IMR-90 (cell line): Measurements from ENCODE around the gene TULP3. TPM values are rescaled to one million over a fixed set of nuclear protein-coding genes. Genes with fewer than 3 reads are reported as not detected.

Experiments used
- ATAC-seq: fragments of 200-7000 bp; cut with Tn5 transposase; 2 replicates; pipeline ENCODE4 v1.9.1; 2020; ENCODE audit warnings: low read depth, mild to moderate bottlenecking, moderate library complexity
- BruUV-seq: library from RNA; stranded (reverse); fragments of 400-500 nt; replicated peaks from 2 replicates; lab custom pipeline; 2021; lab: Mats Ljungman, UMichigan
- CTCF ChIA-PET: fragments of 300-600 bp; formaldehyde crosslinking; extraction: SDS; loops from one replicate; lab custom pipeline; 2021; ENCODE audit warnings: antibody characterized with exemption; lab: Yijun Ruan, JAX
- POLR2A ChIA-PET: fragments of 300-600 bp; sonication (Branson Sonifier 250); formaldehyde crosslinking; loops from one replicate; lab custom pipeline; 2022; ENCODE audit warnings: antibody characterized with exemption; ENCODE audit not compliant: unreplicated experiment; lab: Charles Lee
- DNase-seq: peaks from one replicate; pipeline ENCODE4 v3.0.0; 2013
- H2AFZ ChIP-seq: replicated peaks from 2 replicates; pipeline ENCODE3; 2013; ENCODE audit warnings: low read length, mild to moderate bottlenecking; ENCODE audit not compliant: poor library complexity
- H2AK5ac ChIP-seq: 2 replicates; pipeline ENCODE4 v1.6.1; 2013; ENCODE audit warnings: low read depth, low read length, inconsistent platforms
- H2AK9ac ChIP-seq: replicated peaks from 2 replicates; pipeline ENCODE3; 2013; ENCODE audit warnings: mild to moderate bottlenecking, low read depth, low read length, moderate library complexity; ENCODE audit not compliant: poor library complexity
- H2BK120ac ChIP-seq: 2 replicates; pipeline ENCODE4 v1.6.1; 2013; ENCODE audit warnings: low read depth, low read length, inconsistent platforms
- H2BK15ac ChIP-seq: 3 replicates; pipeline ENCODE4 v1.6.1; 2013; ENCODE audit warnings: low read depth, low read length, inconsistent platforms
- H2BK20ac ChIP-seq: 2 replicates; pipeline ENCODE4 v1.6.1; 2013; ENCODE audit warnings: low read depth, mild to moderate bottlenecking, inconsistent platforms, low read length, moderate library complexity
- H2BK5ac ChIP-seq: 2 replicates; pipeline ENCODE4 v1.6.1; 2013; ENCODE audit warnings: mild to moderate bottlenecking, low read depth, low read length, inconsistent platforms; ENCODE audit not compliant: poor library complexity, severe bottlenecking
- H3K14ac ChIP-seq: replicated peaks from 2 replicates; pipeline ENCODE4 v1.6.1; 2013; ENCODE audit warnings: low read depth, low read length, inconsistent platforms
- H3K18ac ChIP-seq: 2 replicates; pipeline ENCODE4 v1.6.1; 2013; ENCODE audit warnings: low read depth, low read length, control low read depth
- H3K23ac ChIP-seq: 2 replicates; pipeline ENCODE4 v1.6.1; 2013; ENCODE audit warnings: low read depth, low read length, inconsistent platforms
- H3K27ac ChIP-seq: 2 replicates; pipeline ENCODE4 v1.5.1; 2013; ENCODE audit warnings: mild to moderate bottlenecking, control low read depth, low read length; ENCODE audit not compliant: insufficient read depth
- H3K27me3 ChIP-seq: 2 replicates; pipeline ENCODE4 v1.6.1; 2013; ENCODE audit warnings: low read length; ENCODE audit not compliant: control insufficient read depth, insufficient read depth
- H3K36me3 ChIP-seq: 2 replicates; pipeline ENCODE4 v1.6.1; 2013; ENCODE audit warnings: low read length, mixed read lengths; ENCODE audit not compliant: control insufficient read depth, insufficient read depth
- H3K4ac ChIP-seq: 2 replicates; pipeline ENCODE4 v1.6.1; 2013; ENCODE audit warnings: low read depth, low read length, inconsistent platforms
- H3K4me1 ChIP-seq: 2 replicates; pipeline ENCODE4 v1.6.1; 2013; ENCODE audit warnings: low read length, mixed read lengths; ENCODE audit not compliant: control insufficient read depth, insufficient read depth
- H3K4me2 ChIP-seq: 2 replicates; pipeline ENCODE4 v1.6.1; 2013; ENCODE audit warnings: low read depth, mild to moderate bottlenecking, control low read depth, low read length, moderate library complexity
- H3K4me3 ChIP-seq: 2 replicates; pipeline ENCODE4 v1.5.1; 2013; ENCODE audit warnings: low read depth, mild to moderate bottlenecking, control low read depth, low read length, moderate library complexity; ENCODE audit not compliant: insufficient read depth
- H3K56ac ChIP-seq: 2 replicates; pipeline ENCODE4 v1.6.1; 2013; ENCODE audit warnings: low read length, inconsistent platforms; ENCODE audit not compliant: insufficient read depth; ENCODE audit errors: extremely low read depth
- H3K79me1 ChIP-seq, 2 experiments: 2 replicates each; pipeline ENCODE4 v1.6.1; 2013; ENCODE audit warnings: low read length in 2 of 2, inconsistent platforms in 1 of 2, low read depth in 1 of 2
- H3K9ac ChIP-seq: 2 replicates; pipeline ENCODE4 v1.6.1; 2013; ENCODE audit warnings: low read depth, low read length, control low read depth
- H3K9me1 ChIP-seq: 2 replicates; pipeline ENCODE4 v1.6.1; 2013; ENCODE audit warnings: low read length, inconsistent platforms; ENCODE audit not compliant: insufficient read depth
- H3K9me3 ChIP-seq: 2 replicates; pipeline ENCODE4 v1.6.1; 2013; ENCODE audit warnings: low read length; ENCODE audit not compliant: control insufficient read depth, insufficient read depth
- H4K20me1 ChIP-seq: 2 replicates; pipeline ENCODE4 v1.6.1; 2013; ENCODE audit warnings: low read length, inconsistent platforms; ENCODE audit not compliant: insufficient read depth
- H4K5ac ChIP-seq: 2 replicates; pipeline ENCODE4 v1.6.1; 2013; ENCODE audit warnings: mild to moderate bottlenecking, low read depth, low read length, control low read depth
- H4K8ac ChIP-seq, 2 experiments: 2 replicates each; pipeline ENCODE4 v1.6.1; 2013; ENCODE audit warnings: low read depth in 2 of 2, low read length in 2 of 2, control low read depth in 1 of 2, inconsistent platforms in 1 of 2
- H4K91ac ChIP-seq: 2 replicates; pipeline ENCODE4 v1.6.1; 2013; ENCODE audit warnings: low read depth, low read length, inconsistent platforms; ENCODE audit not compliant: insufficient read depth
- BHLHE40 ChIP-seq: fragments of 150-350 bp; IDR thresholded peaks from 2 replicates; pipeline ENCODE4 v1.6.1; 2016; ENCODE audit warnings: mild to moderate bottlenecking, low read depth, low read length
- CEBPB ChIP-seq: IDR thresholded peaks from 2 replicates; pipeline ENCODE4 v1.6.1; 2012; ENCODE audit warnings: low read depth, low read length, improper control_type of control experiment
- CHD1 ChIP-seq: IDR thresholded peaks from 2 replicates; pipeline ENCODE4 v1.6.1; 2012; ENCODE audit warnings: low read depth, low read length, improper control_type of control experiment
- ELK1 ChIP-seq: fragments of 150-350 bp; IDR thresholded peaks from 2 replicates; pipeline ENCODE4 v1.6.1; 2016; ENCODE audit warnings: low read depth, mild to moderate bottlenecking, low read length, moderate library complexity, borderline replicate concordance
- FOS ChIP-seq: fragments of 150-350 bp; IDR thresholded peaks from 2 replicates; pipeline ENCODE4 v1.6.1; 2016; ENCODE audit warnings: low read depth, low read length
- MAFK ChIP-seq: IDR thresholded peaks from 2 replicates; pipeline ENCODE4 v1.6.1; 2012; ENCODE audit warnings: low read depth, low read length, improper control_type of control experiment
- MAZ ChIP-seq: IDR thresholded peaks from 2 replicates; pipeline ENCODE4 v1.6.1; 2012; ENCODE audit warnings: low read depth, mild to moderate bottlenecking, low read length, improper control_type of control experiment, moderate library complexity, borderline replicate concordance
- MXI1 ChIP-seq: IDR thresholded peaks from 2 replicates; pipeline ENCODE4 v1.6.1; 2012; ENCODE audit warnings: low read depth, mild to moderate bottlenecking, low read length, moderate library complexity, borderline replicate concordance
- NFE2L2 ChIP-seq: fragments of 150-350 bp; IDR thresholded peaks from 2 replicates; pipeline ENCODE4 v1.6.1; 2016; ENCODE audit warnings: low read depth, mild to moderate bottlenecking, low read length
- POLR2A ChIP-seq: IDR thresholded peaks from 2 replicates; pipeline ENCODE4 v1.6.1; 2012; ENCODE audit warnings: mild to moderate bottlenecking, low read depth, low read length
- RAD21 ChIP-seq: IDR thresholded peaks from 2 replicates; pipeline ENCODE4 v1.6.1; 2012; ENCODE audit warnings: low read length, improper control_type of control experiment
- RCOR1 ChIP-seq: IDR thresholded peaks from 2 replicates; pipeline ENCODE4 v1.6.1; 2012; ENCODE audit warnings: mild to moderate bottlenecking, low read length, improper control_type of control experiment; ENCODE audit not compliant: insufficient replicate concordance
- RFX5 ChIP-seq: IDR thresholded peaks from 2 replicates; pipeline ENCODE4 v1.8.0; 2012; ENCODE audit warnings: low read depth, mild to moderate bottlenecking, low read length, moderate library complexity
- SMC3 ChIP-seq: fragments of 150-350 bp; IDR thresholded peaks from 2 replicates; pipeline ENCODE4 v1.6.1; 2016; ENCODE audit warnings: low read depth, mild to moderate bottlenecking, antibody characterized with exemption, low read length, moderate library complexity
- USF2 ChIP-seq: fragments of 150-350 bp; IDR thresholded peaks from 2 replicates; pipeline ENCODE4 v1.6.1; 2017; ENCODE audit warnings: mild to moderate bottlenecking, antibody characterized with exemption, low read length, low read depth
- WGBS, 2 experiments: methylation state at CpG; one replicate each; pipeline versions ENCODE4 v1.1.5 to v1.1.7; 2013; ENCODE audit warnings: missing lambda C conversion rate in 2 of 2; ENCODE audit not compliant: insufficient read length in 1 of 2; ENCODE audit errors: extremely low coverage in 2 of 2; 5-methylcytosine and 5-hydroxymethylcytosine counted together
- dilution Hi-C: fragments of 300-500 bp; cut with HindIII; formaldehyde crosslinking; loops from one replicate; pipeline ENCODE4 v1.14.3; 2018; ENCODE audit warnings: low sequenced_read_pairs; ENCODE audit not compliant: unreplicated experiment
- in situ Hi-C: fragments of 300-500 bp; cut with MboI; formaldehyde crosslinking; loops from 3 replicates; pipeline ENCODE4 v1.14.3; 2019; ENCODE audit warnings: low sequenced_read_pairs, inconsistent platforms, mixed read lengths
- intact Hi-C: fragments of 100-400 bp; cut with micrococcal nuclease; formaldehyde crosslinking; loops from 2 replicates; pipeline ENCODE4 v1.10.0; 2022
- polyA plus RNA-seq, 3 experiments: library from polyadenylated mRNA; depleted of rRNA; stranded (reverse); fragments of >200 nt; gene quantifications; 2 replicates each; pipeline ENCODE4 v1.2.3, GENCODE V29; 2012; ENCODE audit warnings: low replicate concordance in 1 of 3
- total RNA-seq: library from RNA; depleted of rRNA; stranded (reverse); fragments of >200 nt; gene quantifications from 2 replicates; pipeline ENCODE4 v1.2.3, GENCODE V29; 2012
- TF ChIP-seq, protein P1 (sequence below): conservative IDR thresholded peaks from 2 replicates; pipeline ENCODE4 v1.5.1; 2012; ENCODE audit warnings: mild to moderate bottlenecking, low read depth, low read length, improper control_type of control experiment

TULP3 gene
- total and polyA plus RNA-seq, 2 of the 4 experiments (the other 2 are of a cell fraction) = 35.2 to 35.5 TPM

GRCh38 chr12:2904260-2904659 lies 13.6 kb downstream of the TULP3 start:
- TF ChIP-seq USF2 (no peak), BHLHE40 (no peak), CHD1 (no peak), MAFK (no peak), MAZ (no peak), MXI1 (no peak), CEBPB (no peak), RFX5 (no peak), ELK1 (no peak), RAD21 (no peak), FOS (no peak), POLR2A (no peak), SMC3 (no peak), NFE2L2 (no peak), RCOR1 (no peak)
- TF ChIP-seq, protein P1, sequence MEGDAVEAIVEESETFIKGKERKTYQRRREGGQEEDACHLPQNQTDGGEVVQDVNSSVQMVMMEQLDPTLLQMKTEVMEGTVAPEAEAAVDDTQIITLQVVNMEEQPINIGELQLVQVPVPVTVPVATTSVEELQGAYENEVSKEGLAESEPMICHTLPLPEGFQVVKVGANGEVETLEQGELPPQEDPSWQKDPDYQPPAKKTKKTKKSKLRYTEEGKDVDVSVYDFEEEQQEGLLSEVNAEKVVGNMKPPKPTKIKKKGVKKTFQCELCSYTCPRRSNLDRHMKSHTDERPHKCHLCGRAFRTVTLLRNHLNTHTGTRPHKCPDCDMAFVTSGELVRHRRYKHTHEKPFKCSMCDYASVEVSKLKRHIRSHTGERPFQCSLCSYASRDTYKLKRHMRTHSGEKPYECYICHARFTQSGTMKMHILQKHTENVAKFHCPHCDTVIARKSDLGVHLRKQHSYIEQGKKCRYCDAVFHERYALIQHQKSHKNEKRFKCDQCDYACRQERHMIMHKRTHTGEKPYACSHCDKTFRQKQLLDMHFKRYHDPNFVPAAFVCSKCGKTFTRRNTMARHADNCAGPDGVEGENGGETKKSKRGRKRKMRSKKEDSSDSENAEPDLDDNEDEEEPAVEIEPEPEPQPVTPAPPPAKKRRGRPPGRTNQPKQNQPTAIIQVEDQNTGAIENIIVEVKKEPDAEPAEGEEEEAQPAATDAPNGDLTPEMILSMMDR = no peak
- no peak overlapping the region for H3K14ac ChIP-seq
- H4K20me1 ChIP-seq = peaks cover 30% of the 10 kb centered on the region
- no peak overlapping the region for H2AK5ac ChIP-seq
- peak overlapping the region; percentile 78 for H2AK9ac ChIP-seq
- in situ Hi-C loops = no loop called here
- no peak overlapping the region for H2BK20ac ChIP-seq
- no peak overlapping the region for H2AFZ ChIP-seq
- H4K91ac ChIP-seq = no peak overlapping the region
- no TSS peak for BruUV-seq
- CTCF ChIA-PET = no interaction called here
- dilution Hi-C loops = no loop called here
- POLR2A ChIA-PET = no interaction called here
- no peak overlapping the region for H3K9ac ChIP-seq
- H3K79me1 ChIP-seq = peaks cover 26 to 60% of the 10 kb centered on the region in 2 experiments
- H3K9me3 ChIP-seq = no peaks in the 10 kb centered on the region
- H3K27me3 ChIP-seq = no peaks in the 10 kb centered on the region
- H2BK15ac ChIP-seq = no peak overlapping the region
- H3K9me1 ChIP-seq = peaks cover 7% of the 10 kb centered on the region; the same call in 1 of the 2 replicates
- intact Hi-C loops = no loop called here
- H3K27ac ChIP-seq = no peak overlapping the region
- H3K4me2 ChIP-seq = no peak overlapping the region
- WGBS, 2 experiments = no CpG with 5 or more reads among the region's 2 CpGs
- H3K4me3 ChIP-seq = no peak overlapping the region
- H3K56ac ChIP-seq = no peak overlapping the region
- no peak overlapping the region for H2BK5ac ChIP-seq
- H3K18ac ChIP-seq = no peak overlapping the region
- no peak overlapping the region for H4K8ac ChIP-seq
- DNase-seq (no peak), ATAC-seq (no peak)
- H3K4ac ChIP-seq = no peak overlapping the region
- H4K5ac ChIP-seq = no peak overlapping the region
- no peaks in the 10 kb centered on the region for H3K36me3 ChIP-seq
- H3K4me1 ChIP-seq = no peaks in the 10 kb centered on the region
- no peak overlapping the region for H3K23ac ChIP-seq
- no peak overlapping the region for H2BK120ac ChIP-seq
